Measurements from ENCODE around the gene C1RL.
A peak's percentile ranks its signal among the peaks of the same experiment; 100 is the strongest.

C1RL gene

GRCh38 chr12:7108796-7109571 lies at the start of gene C1RL:
Gene C1RL, minus strand, starts transcription at chr12:7109214. Its CDS starts 34 bp downstream, at chr12:7109180.
- FAIRE-seq (peak; percentile 94), DNase-seq (ENCODE audit: extremely low spot score, insufficient read length, low read depth) (peak; percentile 54)

- no peak for FAIRE-seq
- DNase-seq (ENCODE audit: extremely low spot score, insufficient read length, low read depth): no peak
Observed at GRCh38 chr12:7157391-7157790, 48.4 kb upstream of the C1RL start.

GRCh38 chr12:7156259-7157197 lies 47.5 kb upstream of the C1RL start:
- FAIRE-seq (no peak), DNase-seq (ENCODE audit: extremely low spot score, insufficient read length, low read depth) (no peak)

- no peak for DNase-seq (ENCODE audit: extremely low spot score, insufficient read length, low read depth)
- no peak for FAIRE-seq
Observed at GRCh38 chr12:7155471-7156034, 46.5 kb upstream of the C1RL start.

- FAIRE-seq (no peak), DNase-seq (ENCODE audit: extremely low spot score, insufficient read length, low read depth) (no peak)
Observed at GRCh38 chr12:7154901-7155470, 46.0 kb upstream of the C1RL start.

GRCh38 chr12:7154042-7154441 lies 45.0 kb upstream of the C1RL start:
- DNase-seq (ENCODE audit: extremely low spot score, insufficient read length, low read depth) (no peak), FAIRE-seq (no peak)

GRCh38 chr12:7152818-7153217 lies 43.8 kb upstream of the C1RL start:
- FAIRE-seq (no peak), DNase-seq (ENCODE audit: extremely low spot score, insufficient read length, low read depth) (no peak)

GRCh38 chr12:7151532-7151931 lies 42.5 kb upstream of the C1RL start:
- no peak for FAIRE-seq
- DNase-seq (ENCODE audit: extremely low spot score, insufficient read length, low read depth): no peak

GRCh38 chr12:7150841-7151240 lies 41.8 kb upstream of the C1RL start:
- DNase-seq (ENCODE audit: extremely low spot score, insufficient read length, low read depth) (no peak), FAIRE-seq (no peak)

- DNase-seq (ENCODE audit: extremely low spot score, insufficient read length, low read depth) (no peak), FAIRE-seq (no peak)
Observed at GRCh38 chr12:7150356-7150755, 41.3 kb upstream of the C1RL start.

GRCh38 chr12:7146906-7147305 lies 37.9 kb upstream of the C1RL start:
- no peak for FAIRE-seq
- DNase-seq (ENCODE audit: extremely low spot score, insufficient read length, low read depth): no peak

- DNase-seq (ENCODE audit: extremely low spot score, insufficient read length, low read depth): no peak
- FAIRE-seq: no peak
Observed at GRCh38 chr12:7146228-7146627, 37.2 kb upstream of the C1RL start.

GRCh38 chr12:7145671-7146070 lies 36.7 kb upstream of the C1RL start:
- FAIRE-seq (no peak), DNase-seq (ENCODE audit: extremely low spot score, insufficient read length, low read depth) (no peak)

- FAIRE-seq (no peak), DNase-seq (ENCODE audit: extremely low spot score, insufficient read length, low read depth) (no peak)
Observed at GRCh38 chr12:7144414-7145120, 35.6 kb upstream of the C1RL start.

GRCh38 chr12:7143564-7143963 lies 34.5 kb upstream of the C1RL start:
- no peak for FAIRE-seq
- no peak for DNase-seq (ENCODE audit: extremely low spot score, insufficient read length, low read depth)

GRCh38 chr12:7142809-7143465 lies 33.9 kb upstream of the C1RL start:
- FAIRE-seq (no peak), DNase-seq (ENCODE audit: extremely low spot score, insufficient read length, low read depth) (no peak)

- DNase-seq (ENCODE audit: extremely low spot score, insufficient read length, low read depth) (no peak), FAIRE-seq (peak; percentile 67)
Observed at GRCh38 chr12:7142056-7142644, 33.1 kb upstream of the C1RL start.

GRCh38 chr12:7141351-7142005 lies 32.5 kb upstream of the C1RL start:
- no peak for FAIRE-seq

More at GRCh38 chr12:7141351-7142005, 32.5 kb upstream of the C1RL start:
- no peak for DNase-seq (ENCODE audit: extremely low spot score, insufficient read length, low read depth)
